GM12874 (cell line): ENCODE measurements around the gene AEBP2.

Source experiments
- CTCF ChIP-seq: IDR thresholded peaks from 2 replicates; pipeline ENCODE4 v1.5.1; 2011; ENCODE audit warnings: low read depth, mild to moderate bottlenecking, control low read depth, low read length, moderate library complexity; ENCODE audit not compliant: insufficient read depth

The AEBP2 gene, protein sequence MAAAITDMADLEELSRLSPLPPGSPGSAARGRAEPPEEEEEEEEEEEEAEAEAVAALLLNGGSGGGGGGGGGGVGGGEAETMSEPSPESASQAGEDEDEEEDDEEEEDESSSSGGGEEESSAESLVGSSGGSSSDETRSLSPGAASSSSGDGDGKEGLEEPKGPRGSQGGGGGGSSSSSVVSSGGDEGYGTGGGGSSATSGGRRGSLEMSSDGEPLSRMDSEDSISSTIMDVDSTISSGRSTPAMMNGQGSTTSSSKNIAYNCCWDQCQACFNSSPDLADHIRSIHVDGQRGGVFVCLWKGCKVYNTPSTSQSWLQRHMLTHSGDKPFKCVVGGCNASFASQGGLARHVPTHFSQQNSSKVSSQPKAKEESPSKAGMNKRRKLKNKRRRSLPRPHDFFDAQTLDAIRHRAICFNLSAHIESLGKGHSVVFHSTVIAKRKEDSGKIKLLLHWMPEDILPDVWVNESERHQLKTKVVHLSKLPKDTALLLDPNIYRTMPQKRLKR

DNA sequence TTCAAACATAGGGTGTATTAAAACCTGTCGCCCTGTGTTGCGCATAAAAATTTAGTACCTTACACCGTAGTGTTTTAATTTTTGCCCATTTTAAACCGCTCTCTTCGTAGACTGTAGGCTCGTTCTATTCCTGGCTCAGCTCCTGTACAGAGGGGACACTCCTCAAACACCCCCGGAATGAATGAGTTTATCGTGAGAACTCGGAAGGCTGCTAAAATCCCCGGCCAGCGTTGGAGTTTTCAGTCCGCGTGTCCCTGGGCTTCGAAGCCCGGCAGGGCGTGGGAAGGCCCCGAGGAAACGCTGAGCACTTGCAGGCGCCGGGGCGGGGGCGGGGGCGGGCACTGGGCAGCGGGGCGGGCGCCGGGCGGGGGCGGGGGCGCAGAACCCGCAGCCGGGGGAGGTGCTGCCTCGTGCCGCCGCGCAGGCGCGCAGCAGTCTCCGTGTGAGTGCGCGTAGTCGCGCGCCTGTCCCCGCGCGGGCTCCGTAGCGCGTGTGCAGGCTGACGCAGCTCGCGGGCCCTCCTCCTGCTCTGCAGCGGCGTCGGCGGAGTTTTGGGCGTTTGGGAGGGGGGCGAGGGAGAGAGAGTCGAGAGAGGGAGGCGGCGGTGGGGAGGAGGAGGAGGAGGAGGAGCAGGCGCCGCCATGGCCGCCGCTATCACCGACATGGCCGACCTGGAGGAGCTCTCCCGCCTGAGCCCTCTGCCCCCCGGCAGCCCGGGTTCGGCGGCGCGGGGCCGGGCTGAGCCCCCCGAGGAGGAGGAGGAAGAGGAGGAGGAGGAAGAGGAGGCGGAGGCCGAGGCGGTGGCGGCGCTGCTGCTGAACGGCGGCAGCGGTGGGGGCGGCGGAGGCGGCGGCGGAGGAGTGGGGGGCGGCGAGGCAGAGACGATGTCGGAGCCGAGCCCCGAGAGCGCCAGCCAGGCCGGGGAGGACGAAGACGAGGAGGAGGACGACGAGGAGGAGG lies at the start of gene AEBP2:
AEBP2 (plus strand) TSS at position 434 of the 960 bp plus-strand sequence; CDS start at position 642, 208 bp downstream.
- no peak for TF ChIP-seq CTCF

DNA sequence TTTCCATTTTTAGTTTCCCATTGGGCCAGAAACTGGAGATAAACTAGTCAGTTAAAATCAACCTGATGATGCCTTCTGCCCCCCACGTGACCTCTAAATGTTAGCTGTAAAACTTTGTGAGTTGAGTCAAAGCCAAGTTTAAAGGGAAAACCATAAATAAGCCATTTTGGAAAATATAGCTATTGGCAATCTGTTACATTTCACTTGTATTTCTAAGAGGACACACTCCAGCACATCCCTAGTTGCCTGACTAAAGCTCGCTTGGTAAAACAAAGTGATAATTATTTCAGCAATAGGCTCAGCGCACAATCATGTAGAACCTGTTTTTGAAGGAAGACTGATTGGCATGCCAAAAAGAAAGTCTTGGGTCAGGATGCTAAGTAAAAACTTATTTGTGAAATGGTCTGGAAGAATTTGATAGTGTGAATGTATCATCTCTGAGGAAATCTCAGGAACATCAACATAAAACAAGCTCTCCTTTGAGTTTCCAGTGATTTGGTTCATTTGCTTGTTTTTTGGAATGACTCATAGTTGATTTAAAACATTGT lies 49.2 kb upstream of the AEBP2 start:
- no peak for TF ChIP-seq CTCF

DNA sequence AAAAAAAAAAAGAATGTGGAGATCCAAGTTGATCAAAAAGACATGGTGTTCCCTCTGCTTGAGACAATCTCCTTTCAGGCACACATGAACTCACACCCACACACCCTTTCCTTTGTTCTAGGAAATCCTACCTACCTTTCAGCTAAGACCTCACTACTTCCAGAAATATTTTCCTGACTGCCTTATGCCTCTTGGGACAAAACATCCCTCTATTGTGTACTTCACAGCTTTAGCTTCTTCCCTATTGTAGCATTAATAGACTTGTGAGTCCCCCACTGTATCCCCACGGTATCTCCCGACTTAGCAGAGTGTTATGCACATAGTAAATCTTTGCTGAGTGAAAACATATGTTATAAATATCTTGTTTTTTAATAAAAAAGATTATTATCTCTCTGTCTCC lies 44.9 kb upstream of the AEBP2 start:
- TF ChIP-seq CTCF = no peak

DNA sequence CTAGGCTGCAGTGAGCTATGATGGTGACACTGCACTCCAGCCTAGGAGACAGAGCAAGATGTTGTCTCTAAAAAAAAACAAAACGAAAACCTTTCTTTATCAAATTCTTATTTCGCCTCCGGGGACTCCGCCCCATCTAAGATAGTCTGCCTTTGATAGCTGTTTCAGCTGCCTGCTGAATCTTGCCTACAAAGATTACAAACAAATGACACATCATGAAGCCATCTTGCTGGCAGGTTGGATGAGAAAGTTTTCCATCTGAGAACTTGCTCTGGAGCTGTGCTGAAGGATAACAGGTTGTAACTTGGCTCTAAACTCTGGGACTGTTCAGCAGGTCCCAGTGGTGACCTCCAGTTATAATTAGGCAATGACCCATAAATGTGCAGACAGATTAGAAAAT lies 41.8 kb upstream of the AEBP2 start:
- TF ChIP-seq CTCF = no peak

- no peak for TF ChIP-seq CTCF
These were observed 40.6 kb upstream of the AEBP2 start for GRCh38 chr12:19398376-19399363.

DNA sequence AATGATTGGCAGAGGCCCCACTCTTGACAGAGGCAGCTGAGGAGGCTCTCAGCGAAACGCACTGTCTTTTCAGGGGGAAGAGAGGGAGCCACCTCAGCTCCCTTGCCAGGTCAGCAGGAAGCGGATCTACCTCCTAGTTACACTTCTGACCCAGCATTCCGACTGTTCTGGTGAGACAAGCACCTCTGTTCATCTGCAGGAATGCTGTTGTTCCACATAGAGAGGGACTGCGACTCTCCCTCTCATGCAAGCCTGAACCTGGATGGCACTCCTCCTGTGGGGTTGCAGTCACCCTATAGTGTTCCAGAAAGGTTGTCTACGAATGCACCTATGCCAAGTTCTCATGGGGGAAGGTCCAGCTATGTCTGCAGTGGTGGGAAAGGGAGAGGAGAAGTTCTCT lies 37.1 kb upstream of the AEBP2 start:
- TF ChIP-seq CTCF = no peak
